GM23338 (cell line): Measurements from ENCODE around the gene DHDDS.

Experiments
- CREB1 ChIP-seq: fragments of 250-450 bp; sonication (Bioruptor Pico); IDR thresholded peaks from 2 replicates; pipeline ENCODE4 v1.5.0; 2020; ENCODE audit warnings: low read depth, mild to moderate bottlenecking, moderate library complexity
- EZH2 ChIP-seq: fragments of 200-600 bp; sonication (generic); IDR thresholded peaks from one replicate; pipeline ENCODE4 v1.8.0; 2017; ENCODE audit warnings: antibody characterized with exemption, mild to moderate bottlenecking, low read depth; ENCODE audit not compliant: unreplicated experiment
- EZH2phosphoT487 ChIP-seq: fragments of 200-600 bp; sonication (generic); IDR thresholded peaks from one replicate; pipeline ENCODE4 v1.8.1; 2018; ENCODE audit warnings: antibody characterized with exemption; ENCODE audit not compliant: unreplicated experiment
- NANOG ChIP-seq: IDR thresholded peaks from 2 replicates; pipeline ENCODE4 v1.6.1; 2016; ENCODE audit warnings: antibody characterized with exemption, borderline replicate concordance
- POLR2AphosphoS5 ChIP-seq: IDR thresholded peaks from 2 replicates; pipeline ENCODE4 v1.6.1; 2016; ENCODE audit warnings: antibody characterized with exemption, low read depth
- TF ChIP-seq, protein P1 (sequence below), 2 experiments: fragments of 200-600 bp in 1 of 2; sonication (generic) in 1 of 2; conservative IDR thresholded peaks; 2 replicates each; pipeline versions ENCODE4 v1.5.1 to v1.6.1; 2016 to 2017; ENCODE audit warnings: antibody characterized with exemption in 2 of 2, low read depth in 2 of 2, mild to moderate bottlenecking in 2 of 2, moderate library complexity in 1 of 2
- TF ChIP-seq, protein P2 (sequence below): IDR thresholded peaks from 2 replicates; pipeline ENCODE4 v1.6.1; 2016; ENCODE audit warnings: antibody characterized with exemption
- TF ChIP-seq, protein P3 (sequence below): IDR thresholded peaks from one replicate; pipeline ENCODE4 v1.6.1; 2018; ENCODE audit warnings: antibody characterized with exemption; ENCODE audit not compliant: unreplicated experiment

DNA sequence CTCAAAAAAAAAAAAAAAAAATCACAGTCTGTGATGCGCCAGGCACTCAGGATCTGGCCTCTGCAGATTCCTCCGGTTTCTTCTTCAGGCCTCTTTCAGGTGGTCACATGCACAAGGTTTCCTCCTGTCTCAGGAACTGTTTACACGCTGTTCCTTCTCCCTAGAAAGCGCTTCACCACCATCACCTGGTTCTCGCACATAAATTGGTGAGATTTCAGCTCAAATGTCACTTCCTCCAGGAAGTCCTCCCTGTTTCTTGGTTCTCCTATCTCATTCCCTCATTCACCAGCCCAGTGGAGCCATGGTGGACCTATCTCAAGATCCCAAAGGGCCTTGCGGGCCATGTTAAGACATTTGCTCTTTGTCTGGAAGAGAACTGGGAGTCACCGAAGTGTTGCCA, 66.8 kb downstream of the DHDDS start:
- TF ChIP-seq, protein P1, sequence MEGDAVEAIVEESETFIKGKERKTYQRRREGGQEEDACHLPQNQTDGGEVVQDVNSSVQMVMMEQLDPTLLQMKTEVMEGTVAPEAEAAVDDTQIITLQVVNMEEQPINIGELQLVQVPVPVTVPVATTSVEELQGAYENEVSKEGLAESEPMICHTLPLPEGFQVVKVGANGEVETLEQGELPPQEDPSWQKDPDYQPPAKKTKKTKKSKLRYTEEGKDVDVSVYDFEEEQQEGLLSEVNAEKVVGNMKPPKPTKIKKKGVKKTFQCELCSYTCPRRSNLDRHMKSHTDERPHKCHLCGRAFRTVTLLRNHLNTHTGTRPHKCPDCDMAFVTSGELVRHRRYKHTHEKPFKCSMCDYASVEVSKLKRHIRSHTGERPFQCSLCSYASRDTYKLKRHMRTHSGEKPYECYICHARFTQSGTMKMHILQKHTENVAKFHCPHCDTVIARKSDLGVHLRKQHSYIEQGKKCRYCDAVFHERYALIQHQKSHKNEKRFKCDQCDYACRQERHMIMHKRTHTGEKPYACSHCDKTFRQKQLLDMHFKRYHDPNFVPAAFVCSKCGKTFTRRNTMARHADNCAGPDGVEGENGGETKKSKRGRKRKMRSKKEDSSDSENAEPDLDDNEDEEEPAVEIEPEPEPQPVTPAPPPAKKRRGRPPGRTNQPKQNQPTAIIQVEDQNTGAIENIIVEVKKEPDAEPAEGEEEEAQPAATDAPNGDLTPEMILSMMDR (conservative IDR thresholded peaks at IDR 0.05; ENCODE audit: low read depth in 2 of 2) = no peak
- TF ChIP-seq EZH2 (no peak), POLR2AphosphoS5 (no peak), CREB1 (CRISPR knock-in tag) (no peak), EZH2phosphoT487 (no peak), NANOG (no peak)
- TF ChIP-seq, protein P2, sequence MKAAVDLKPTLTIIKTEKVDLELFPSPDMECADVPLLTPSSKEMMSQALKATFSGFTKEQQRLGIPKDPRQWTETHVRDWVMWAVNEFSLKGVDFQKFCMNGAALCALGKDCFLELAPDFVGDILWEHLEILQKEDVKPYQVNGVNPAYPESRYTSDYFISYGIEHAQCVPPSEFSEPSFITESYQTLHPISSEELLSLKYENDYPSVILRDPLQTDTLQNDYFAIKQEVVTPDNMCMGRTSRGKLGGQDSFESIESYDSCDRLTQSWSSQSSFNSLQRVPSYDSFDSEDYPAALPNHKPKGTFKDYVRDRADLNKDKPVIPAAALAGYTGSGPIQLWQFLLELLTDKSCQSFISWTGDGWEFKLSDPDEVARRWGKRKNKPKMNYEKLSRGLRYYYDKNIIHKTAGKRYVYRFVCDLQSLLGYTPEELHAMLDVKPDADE = no peak
- TF ChIP-seq, protein P3, sequence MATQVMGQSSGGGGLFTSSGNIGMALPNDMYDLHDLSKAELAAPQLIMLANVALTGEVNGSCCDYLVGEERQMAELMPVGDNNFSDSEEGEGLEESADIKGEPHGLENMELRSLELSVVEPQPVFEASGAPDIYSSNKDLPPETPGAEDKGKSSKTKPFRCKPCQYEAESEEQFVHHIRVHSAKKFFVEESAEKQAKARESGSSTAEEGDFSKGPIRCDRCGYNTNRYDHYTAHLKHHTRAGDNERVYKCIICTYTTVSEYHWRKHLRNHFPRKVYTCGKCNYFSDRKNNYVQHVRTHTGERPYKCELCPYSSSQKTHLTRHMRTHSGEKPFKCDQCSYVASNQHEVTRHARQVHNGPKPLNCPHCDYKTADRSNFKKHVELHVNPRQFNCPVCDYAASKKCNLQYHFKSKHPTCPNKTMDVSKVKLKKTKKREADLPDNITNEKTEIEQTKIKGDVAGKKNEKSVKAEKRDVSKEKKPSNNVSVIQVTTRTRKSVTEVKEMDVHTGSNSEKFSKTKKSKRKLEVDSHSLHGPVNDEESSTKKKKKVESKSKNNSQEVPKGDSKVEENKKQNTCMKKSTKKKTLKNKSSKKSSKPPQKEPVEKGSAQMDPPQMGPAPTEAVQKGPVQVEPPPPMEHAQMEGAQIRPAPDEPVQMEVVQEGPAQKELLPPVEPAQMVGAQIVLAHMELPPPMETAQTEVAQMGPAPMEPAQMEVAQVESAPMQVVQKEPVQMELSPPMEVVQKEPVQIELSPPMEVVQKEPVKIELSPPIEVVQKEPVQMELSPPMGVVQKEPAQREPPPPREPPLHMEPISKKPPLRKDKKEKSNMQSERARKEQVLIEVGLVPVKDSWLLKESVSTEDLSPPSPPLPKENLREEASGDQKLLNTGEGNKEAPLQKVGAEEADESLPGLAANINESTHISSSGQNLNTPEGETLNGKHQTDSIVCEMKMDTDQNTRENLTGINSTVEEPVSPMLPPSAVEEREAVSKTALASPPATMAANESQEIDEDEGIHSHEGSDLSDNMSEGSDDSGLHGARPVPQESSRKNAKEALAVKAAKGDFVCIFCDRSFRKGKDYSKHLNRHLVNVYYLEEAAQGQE = no peak
